ENCODE data around the gene LRRC1.
A peak's percentile ranks its signal among the peaks of the same experiment; 100 is the strongest.

LRRC1 gene

DNA sequence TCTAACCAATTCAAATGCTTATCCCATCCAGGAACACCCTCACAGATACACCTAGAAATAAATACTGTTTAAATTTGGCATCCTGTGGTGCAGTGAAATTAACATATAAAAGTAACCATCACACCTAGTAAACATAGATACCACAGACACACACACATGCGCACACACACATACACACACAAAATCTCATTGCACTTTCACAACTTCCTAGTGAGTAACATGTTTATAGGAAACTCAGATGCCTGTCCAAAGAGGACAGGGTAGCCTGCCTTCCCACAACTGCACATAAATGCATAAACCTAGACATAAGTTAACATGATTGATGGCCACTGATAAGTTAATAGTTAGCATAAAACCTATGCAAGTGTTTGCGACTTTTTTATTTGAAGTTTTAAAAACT lies 56.8 kb downstream of the LRRC1 start:
- no peak for ATAC-seq

DNA sequence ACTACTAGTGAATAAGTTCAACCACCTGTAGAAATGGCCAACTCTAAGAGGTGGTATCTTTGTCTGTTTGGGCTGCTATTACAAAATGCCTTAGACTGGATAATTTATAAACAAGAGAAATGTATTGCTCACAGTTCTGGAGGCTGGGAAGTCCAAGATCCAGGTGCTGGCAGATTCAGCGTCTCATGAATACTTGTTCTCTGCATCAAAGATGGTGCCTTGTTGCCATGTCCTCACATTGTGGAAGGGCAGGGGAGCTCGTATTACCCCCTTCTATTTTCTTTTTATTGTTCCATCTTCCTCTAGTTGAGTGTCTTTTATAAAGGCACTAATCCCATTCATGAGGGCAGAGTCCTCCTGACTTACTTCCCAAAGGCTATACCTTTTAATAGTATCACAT lies 58.0 kb downstream of the LRRC1 start:
- ATAC-seq = no peak

DNA sequence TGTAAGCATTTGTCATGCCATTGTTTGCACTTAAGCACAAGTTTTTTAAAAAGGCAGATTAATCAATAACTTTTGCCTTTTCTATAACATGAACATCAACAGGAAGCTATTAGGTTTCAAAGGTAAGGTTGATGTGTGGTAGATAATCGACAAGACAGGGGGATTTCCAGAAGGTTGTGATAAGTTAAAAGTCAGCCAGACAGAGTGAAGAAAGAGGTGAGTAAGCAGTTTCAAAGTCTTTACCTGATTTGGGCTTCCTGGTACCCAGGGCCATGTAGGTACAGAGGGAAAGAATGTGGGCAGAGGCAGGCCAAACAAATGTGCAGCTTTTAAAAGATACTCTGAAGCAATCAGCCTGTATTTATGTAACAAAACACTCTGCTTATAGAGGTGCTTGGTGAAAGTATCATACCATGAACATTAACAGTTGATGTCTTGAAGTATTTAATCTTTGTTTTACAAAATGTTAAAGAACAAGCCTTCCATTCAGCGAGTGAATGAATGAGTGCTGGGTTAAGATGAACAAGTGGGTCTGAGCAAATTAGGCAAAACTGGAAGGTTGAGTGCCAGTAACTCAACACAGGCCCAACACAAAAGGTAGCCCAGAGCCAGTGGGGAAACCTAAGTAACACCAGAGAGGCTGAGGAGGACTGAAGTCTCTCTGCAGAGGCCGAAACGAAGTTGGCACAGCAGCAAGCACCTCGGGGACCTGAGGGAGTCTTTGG lies 60.2 kb downstream of the LRRC1 start:
- peak; percentile 87 to 91 for ATAC-seq

DNA sequence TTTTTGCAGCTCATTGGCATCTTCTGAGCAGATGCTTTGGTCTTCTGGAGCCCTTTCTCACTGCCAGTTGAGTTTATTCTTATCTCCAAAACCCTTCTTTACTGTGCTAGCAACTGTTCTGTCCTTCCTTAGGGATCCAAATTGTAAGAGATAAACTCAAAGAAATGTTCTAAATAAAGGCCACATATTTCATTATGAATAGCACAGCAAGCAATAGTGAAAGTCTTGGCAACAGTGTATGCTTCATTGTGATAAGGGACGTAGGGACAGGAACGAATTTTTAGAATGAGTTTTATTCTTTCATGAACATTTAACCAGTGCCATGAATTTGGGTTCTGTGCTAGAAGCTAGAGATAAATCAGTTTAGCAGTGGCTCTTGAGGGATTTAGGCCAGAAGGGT lies 61.1 kb downstream of the LRRC1 start:
- no peak for ATAC-seq

- ATAC-seq = no peak
These were observed 62.7 kb downstream of the LRRC1 start for GRCh38 chr6:53857318-53858094.

- ATAC-seq = no peak
These were observed 63.4 kb downstream of the LRRC1 start for GRCh38 chr6:53858196-53858595.

GRCh38 chr6:53858913-53859312 lies 64.1 kb downstream of the LRRC1 start:
- ATAC-seq = no peak

GRCh38 chr6:53860511-53860910 lies 65.7 kb downstream of the LRRC1 start:
- no peak for ATAC-seq

DNA sequence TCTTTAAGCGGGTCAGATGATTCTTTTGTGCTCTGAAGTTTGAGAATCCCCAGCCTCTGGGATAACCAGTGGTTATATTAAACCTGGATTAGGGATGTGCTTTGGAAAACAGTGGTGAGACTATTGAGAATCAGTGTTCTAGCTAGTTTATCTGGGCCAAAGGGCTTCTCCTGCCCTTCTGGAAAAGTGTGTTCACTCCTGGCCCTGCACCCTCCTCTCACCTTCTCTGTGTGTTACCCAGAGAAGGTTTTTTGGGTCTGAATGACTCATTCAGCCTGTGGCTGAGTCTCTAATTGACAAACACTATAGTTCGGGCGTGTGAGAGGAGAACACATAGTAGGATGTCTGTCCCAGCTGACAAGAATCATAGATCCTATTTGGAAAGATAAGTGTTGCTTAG lies 66.7 kb downstream of the LRRC1 start:
- ATAC-seq = no peak

DNA sequence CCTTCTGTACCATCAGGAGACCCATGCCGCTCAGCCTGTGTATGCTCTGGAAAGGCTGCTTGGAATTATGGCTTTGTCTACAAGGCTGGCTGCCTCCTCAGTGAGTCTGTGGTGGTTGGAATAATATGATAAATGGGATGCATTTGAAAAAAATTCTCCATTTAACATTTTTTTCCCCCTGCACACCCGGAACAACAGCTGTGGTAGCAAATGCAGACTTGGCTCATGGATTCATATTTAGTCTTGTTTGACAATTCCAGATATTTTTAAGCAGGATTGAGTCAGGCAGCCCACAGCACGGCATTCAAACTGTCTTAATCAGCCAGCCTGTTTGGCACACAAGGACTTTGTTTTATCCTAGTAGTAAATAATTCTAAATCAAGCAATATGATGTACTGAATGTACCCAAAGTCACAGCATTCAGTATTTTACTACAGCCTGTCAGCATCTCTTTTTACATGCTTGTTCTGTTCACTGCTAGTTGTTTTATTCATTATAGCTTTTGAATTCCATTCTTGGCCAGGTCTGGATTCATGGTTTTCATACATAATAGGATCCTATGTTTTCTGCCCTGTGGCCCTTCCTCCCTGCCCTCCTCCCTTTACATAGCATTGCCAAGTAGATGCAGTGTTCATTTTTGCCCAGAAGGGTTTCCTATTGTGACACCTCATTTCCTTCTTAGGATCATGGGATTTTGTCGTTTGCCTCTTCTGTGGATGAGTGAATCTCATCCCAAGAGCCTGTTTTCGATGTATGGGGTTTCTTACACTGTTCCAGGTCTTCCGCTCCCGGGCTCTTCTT lies 68.1 kb downstream of the LRRC1 start:
- ATAC-seq = no peak

- no peak for ATAC-seq
These were observed 70.0 kb downstream of the LRRC1 start for GRCh38 chr6:53864781-53865180.

DNA sequence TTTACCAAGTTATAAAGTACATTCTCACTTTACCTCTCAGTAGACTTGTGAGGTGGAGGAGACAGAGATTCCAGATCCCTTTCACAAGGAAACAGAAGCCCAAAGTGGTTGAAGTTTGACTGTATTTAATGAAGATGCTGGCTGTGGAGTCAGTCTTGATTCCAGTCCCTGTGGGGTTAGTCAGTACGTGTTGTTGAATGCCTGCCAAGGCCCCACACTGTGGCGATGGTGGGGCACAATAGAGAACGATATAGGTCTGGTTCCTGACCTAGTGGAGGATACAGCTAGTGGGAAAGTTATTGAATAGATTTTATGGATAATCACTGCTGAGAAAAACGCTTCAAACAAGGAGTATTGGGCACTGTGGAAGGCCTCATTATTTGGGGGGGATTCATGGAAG lies 71.4 kb downstream of the LRRC1 start:
- ATAC-seq = no peak

GRCh38 chr6:53868626-53869025 lies 73.8 kb downstream of the LRRC1 start:
- ATAC-seq = no peak

DNA sequence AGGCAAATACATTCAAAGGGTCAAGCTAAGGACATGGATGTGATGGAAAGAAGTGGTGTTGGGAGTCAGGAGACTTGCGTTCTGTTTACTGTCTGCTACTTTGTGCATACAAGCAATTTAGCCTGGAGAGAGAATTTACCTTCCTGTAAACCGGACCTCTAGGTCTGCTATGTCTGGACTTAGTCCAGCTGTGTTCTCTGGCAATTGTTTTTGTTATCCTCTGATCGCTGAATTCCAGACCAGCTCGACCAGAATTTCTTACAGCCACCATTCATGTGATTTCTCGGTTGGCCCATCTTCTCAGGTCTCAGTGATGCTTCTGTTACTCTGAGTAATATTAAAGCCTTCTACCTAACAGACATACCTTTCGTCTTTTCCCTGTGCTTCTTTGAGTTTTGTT lies 75.2 kb downstream of the LRRC1 start:
- ATAC-seq = no peak

DNA sequence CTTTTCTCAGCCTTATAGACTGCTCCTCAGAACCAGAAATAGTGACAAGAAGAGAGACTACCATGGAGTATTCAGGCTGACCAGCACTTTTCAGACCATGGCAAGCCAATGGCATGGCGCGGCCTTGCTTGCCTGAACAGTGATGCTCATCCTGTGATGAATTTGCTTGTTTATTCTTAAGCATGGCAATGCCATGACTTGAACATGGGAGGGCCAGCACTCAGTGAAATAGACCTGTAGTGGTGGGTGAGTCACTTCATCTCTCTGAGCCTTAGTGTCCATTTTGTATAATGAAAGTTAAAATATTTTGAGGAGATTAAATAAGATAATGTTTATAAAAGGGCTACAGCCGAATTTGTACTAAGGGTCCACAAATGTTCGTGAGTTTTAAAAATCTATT lies 79.1 kb downstream of the LRRC1 start:
- ATAC-seq = no peak

DNA sequence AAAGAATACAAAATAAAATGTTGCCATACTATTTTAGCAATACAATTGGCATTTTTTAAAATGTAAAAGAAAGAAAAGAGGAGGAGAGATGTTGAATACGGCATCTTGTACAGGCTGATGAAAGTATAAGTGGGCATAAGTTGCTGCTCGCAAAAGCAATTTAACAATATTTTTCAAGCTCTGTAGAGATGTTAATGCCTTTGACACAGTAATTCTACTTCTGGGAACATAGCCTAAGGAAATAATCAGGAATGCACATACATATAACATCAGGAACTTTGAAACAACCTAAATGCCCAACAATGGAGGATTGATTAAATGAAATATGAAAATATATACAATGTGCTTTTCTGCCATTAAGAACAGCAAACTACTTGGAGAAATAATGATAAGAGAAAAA lies 80.2 kb downstream of the LRRC1 start:
- ATAC-seq = no peak

DNA sequence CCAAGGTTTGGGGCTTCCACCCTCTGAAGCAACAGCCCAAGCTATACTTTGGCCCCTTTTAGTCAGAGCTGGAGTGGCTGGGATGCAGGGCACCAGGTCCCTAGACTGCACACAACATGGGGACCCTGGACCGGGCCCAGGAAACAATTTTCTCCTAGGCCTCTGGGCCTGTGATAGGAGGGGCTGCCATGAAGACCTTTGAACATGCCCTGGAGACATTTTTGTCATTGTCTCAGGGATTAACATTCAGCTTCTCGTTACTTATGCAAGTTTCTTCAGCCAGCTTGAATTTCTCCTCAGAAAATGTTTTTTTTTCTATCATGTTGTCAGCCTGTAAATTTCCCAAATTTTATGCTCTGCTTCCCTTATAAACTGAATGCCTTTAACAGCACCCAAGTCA lies 82.3 kb downstream of the LRRC1 start:
- no peak for ATAC-seq

GRCh38 chr6:53878808-53879207 lies 84.0 kb downstream of the LRRC1 start:
- no peak for ATAC-seq

DNA sequence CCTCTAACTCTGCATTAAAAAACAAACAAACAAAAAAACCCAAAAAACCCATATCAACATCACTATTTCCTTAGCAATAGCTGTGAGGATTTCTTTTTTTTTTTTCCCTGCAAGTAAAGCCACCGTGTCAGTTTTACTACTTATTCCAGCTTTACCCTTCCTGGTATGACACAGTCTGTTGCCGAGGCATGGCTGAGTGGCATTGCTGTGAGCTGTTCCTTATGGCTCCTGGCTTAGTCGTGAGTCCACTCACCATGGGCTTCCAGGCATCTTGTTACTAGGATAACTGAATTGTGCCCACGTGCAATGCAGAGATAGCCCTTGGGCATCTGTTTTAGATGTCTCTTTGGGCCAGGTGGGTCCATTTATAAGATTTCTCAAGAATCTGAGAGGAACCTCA lies 84.8 kb downstream of the LRRC1 start:
- no peak for ATAC-seq

DNA sequence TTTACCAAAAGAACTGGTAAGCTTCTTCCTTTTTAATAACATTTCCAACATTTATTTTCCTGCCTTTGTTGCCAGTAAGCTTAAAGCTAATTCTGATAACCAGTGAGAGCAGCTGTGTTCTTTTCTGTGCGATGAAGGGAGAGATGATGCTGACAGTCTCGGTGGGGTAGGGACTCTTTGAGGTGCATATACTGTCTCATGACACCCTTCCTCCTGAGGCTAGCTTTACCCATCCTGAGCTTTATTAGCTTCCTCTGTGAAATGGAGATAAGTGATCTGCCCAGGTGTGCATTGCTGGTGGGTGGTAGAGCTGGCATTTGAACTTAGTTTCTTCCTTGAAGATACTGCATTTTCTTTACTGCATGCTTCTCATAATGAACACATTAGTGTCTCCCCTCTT lies 92.5 kb downstream of the LRRC1 start:
- ATAC-seq = no peak

DNA sequence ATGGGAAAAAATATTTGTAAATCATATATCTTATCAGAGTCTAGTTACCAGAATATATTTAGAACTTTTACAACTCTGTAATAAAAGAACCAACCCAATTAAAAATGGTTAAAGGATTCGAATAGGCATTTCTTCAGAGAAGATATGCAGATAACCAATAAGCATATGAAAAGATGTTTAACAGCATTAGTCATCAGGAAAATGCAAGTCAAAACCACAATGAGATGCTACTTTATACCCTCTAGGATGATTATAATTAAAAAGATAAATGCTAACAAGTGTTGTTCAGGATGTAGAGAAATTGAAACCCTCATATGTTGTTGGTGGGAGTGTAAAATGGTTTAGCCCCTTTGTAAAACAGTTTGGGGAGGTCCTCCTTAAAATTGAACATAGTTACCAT lies 94.1 kb downstream of the LRRC1 start:
- ATAC-seq = no peak

DNA sequence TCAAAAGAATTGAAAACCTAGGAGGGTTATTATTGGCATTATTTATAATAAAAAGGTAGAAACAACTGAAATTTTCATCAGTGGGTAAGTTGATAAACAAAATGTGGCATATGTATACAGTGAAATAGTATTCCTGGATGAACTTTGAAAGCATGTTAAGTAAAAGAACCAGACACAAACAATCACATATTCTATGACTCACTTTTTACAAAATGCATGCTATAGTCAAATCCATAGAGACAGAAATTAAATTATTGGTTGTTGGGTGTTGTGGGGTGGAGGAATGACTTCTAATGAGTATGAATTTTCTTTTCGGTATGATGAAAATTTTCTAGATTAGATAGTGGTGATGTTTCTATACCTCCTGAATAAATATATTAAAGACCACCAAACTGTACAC lies 94.6 kb downstream of the LRRC1 start:
- ATAC-seq = no peak

DNA sequence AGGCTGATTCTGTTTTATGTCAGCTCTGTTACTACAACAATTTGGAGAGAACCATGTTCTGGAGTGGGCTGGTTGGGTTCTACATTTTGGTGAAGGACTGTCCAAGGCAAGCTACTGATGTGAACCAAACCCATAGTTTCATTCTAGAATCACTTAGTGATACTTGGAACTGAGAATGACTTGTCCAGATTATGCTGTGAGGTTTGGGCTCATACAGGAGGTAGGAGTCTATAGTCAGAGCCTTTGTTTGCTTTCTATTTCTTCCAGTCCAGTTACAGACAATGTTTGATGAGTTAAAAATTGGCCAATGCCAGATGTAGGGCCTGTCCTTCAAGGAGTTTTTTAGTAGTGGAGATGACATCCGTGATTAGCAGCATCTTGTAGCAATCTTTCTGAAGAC lies 97.9 kb downstream of the LRRC1 start:
- no peak for ATAC-seq

GRCh38 chr6:53894091-53894490 lies 99.3 kb downstream of the LRRC1 start:
- ATAC-seq = peak; percentile 84 to 85
